Hindlimb muscle (tissue), 1 donor: ENCODE measurements around the gene TMEM233. TPM values are rescaled to one million over a fixed set of nuclear protein-coding genes. Genes with fewer than 3 reads are reported as not detected.

ENCODE experiments used
- DNase-seq: peaks from one replicate; pipeline ENCODE4 v3.0.0-alpha.2; 2013
- polyA plus RNA-seq: library from polyadenylated mRNA; unstranded; fragments of 120-200 nt; gene quantifications from one replicate; pipeline ENCODE4 v1.2.1, GENCODE V29; 2013; ENCODE audit not compliant: insufficient read length

Gene TMEM233
- polyA plus RNA-seq, 1 donor, result 4.9 TPM

DNA sequence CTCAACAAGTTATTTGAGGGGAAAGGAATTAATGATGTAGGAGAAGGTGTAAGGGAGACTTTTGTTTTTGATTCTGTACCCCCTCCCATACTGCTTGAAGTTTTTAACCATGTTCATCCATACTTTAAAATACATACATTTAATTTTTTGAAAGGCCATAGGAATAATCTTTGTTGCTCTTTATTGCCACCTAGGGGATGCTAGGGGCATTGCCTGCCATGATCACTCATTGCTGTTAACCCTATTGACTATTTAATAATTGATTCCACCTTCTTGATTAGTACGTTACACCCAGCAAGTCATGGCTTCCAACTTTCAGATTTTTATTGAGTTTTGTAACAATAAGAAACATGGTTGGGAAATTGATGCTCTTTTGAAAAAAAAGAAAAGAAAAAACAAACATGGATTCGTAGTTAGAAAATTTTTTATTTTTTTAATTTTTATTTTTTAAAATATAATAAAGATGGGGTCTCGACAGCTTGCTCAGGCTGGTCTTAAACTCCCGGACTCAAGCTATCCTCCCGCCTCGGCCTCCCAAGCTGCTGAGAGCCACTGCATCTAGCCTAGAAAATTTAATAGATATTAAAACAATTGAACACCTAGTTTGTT is 65.8 kb downstream of the TMEM233 start:
- DNase-seq, result no peak

DNA sequence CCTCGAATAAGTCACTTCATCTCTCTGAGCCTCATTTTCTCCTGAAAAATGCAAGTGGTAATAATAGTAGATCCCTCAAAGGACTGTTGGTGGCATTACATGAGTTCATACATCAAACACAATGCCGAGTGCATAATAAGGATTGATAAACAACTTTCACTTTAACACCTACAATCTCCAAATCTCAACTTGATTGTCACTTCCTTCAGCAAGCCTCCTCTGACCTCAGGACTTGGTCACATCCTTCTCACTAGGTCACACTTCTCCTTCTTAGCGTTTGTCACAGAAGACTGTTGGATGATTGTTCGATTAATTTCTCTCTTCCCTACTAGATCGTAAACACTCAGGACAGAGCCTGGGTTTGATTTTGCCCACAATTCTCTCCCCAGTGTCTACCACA is 66.5 kb downstream of the TMEM233 start:
- no peak for DNase-seq

DNA sequence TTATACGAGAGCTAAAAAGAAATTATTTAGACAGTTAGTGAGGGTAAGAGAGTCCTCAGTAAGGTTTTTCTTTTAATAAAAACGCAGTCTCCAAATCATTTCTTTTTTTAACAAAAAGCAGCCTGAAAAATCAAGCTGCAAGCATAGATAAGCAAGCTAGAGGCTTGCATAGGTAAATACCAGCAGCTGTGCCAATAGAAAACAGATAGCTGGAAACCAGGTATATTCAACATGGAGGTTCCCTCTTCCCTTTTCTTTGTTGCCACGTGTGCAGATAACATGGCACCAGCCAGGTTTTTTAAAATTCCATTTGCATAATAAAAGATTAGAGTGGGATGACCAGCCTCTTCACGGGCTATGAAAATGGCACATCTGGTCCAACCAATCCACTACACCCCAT is 68.3 kb downstream of the TMEM233 start:
- DNase-seq, result no peak

DNA sequence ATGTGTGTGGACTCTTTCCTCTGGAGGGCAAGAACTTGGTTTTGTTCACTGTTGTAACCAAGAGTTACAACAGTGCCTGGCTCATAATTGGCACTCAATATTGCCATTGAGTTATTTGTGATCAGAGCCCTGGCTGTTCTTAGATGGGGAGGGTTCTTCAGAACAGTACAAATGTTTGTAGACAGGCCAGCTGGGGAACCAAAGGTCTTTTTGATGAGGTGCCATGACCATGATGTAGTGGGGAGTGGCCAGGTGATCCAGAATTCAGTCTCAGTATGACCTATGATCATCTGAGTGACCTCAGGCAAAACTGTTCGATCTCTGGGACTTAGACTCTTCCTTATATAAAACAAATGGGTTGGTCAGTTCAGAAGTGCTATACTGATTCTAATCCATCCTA is 71.1 kb downstream of the TMEM233 start:
- no peak for DNase-seq

DNA sequence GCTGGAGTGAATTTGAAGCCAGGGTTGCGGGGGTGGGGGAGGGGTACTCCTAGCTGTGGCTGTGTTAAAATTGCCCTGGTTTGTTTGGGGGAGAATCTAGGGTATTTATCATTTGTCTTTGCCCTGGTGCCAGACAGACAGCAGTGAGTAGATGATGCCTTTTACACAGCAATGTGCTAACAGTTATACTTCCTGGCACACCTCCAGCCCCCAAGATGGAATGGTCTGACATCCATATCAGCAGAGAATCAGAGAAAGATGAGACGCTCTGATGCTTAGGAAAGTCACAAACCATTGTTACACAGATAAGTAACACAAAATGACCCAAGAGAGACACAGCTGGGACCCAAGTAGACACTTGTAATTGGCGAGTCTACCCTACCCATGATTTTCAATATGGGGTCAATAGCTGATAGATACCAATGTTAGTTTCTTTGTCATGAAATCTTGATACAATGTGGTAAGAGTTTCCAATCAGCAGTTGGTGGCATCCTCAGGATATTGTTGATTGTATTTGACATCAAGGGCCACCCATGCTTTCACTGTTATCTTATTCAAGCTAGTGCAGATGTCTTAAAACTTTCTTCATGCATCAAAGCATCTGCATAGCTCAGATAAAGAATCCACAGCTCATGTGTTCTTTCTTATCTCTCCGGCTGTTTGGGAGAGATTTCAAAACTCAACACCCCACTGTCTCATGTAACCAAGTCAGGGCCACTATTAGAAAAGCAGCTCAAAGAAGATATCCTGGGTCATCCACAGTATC is 71.8 kb downstream of the TMEM233 start:
- no peak for DNase-seq

DNA sequence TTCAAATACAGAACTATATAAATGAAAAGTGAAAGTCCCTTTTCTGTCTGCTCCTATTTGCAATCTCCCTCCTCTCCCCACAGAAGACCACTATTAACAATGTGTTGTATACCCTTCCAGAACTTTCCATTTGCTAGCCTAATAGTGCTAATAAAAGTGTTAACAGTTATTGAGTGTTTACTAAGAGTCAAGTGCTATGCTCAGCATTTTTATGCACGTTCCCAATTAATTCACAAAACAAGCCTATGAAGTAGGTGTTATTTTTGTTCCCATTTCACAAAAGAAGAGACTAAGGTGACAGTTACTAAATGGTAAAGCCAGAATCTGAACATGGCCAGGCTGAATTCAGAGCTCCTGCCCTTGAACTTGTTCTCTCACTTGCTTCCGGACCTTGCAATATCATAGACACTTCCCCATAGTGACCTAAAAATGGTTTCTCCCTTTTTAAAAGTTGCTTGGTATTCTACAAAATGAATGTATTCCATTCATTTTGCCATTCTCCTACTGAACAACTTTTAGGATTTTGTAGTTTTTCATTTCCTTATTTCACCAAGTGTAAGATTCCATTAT is 72.7 kb downstream of the TMEM233 start:
- DNase-seq, result no peak

DNA sequence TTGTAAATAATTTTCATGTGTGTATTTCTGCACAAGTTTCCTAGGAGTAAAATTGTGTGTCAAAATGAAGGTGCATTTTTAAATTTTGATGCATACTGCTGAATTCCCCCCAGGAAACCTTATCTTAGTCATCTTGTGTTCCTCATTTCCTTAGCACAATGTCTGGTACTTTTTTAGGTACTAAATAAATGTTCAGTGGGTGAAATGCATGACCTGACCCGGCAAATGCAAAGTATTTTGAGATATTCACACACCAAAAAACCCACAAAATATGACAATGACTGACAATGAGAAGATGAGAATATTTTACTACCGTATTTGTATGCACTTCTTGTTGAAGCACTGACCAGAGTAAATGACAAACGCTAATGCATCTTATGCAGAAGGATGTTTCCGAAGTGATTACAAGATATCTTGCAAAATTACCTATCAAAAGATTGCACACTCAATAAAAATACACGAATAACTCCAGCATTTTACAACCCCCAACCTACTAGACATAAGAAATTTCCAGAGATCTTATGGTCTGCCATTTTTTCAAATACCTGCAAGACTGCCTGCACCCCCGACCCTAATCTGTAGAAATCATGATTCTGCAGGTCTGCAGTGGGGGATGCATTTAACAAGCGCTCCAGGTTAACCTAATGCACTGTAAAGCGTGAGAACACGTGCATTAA is 73.5 kb downstream of the TMEM233 start:
- DNase-seq, result no peak

DNA sequence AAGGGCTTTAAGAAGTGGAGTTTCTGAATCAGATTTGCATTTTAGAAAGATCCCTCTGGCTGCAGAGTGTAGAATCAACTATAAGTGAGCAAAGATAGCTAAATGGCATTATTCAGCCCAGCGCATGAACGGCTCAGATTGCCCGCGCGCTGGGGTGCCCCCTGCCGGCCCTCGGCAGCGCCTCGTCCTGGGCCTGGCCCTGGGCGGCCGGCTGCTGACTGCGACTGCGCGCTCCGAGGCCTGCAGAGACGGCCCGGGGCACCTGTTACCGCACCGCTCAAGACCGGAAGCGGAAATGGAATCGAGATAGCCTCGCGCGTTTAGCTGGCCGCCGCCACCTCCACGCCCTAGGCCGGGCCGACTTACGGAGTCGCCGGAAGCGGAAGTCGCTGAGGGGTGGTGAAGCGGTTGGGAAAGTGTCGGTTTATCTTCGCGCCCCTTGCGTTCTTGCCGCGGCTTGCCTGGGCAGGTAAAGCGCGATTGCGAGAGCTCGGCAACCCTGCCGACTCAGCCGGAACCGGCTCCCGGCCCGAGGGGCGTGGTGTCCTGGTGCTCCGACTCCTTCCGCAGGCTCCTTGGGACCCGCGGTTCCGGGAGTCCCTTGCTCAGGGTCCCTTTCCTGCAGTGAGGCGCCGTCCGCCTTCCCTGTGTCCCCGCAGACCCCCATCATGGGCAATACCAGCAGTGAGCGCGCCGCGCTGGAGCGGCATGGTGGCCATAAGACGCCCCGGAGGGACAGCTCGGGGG is 74.2 kb downstream of the TMEM233 start, which contains the start of gene PRKAB1:
TSS of gene PRKAB1 (plus strand) at position 557 of the 747 bp plus-strand sequence. CDS start at position 669, 112 bp downstream.
- DNase-seq, result peak; percentile 95

DNA sequence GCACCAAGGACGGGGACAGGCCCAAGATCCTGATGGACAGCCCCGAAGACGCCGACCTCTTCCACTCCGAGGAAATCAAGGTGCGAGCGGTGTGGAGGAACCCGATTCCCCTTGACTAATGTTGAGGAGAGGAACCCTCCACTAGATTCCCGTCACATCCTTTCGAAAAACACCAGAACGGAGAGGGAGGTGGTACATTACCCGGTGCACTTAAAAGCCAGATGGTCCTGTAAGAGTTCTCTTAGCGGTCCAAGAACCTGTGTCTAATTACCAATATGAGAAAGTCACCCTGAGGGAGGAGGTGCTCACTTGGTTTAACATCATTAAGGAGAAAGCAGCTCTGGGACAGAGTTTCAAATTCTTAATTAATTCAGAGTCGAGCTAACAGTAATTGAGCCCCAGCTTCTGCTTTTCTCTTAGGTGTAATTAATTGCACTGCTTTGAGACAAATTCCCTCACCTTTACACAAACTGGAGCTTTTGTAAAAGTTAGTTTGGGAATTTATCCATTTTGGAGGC is 74.8 kb downstream of the TMEM233 start:
- no peak for DNase-seq

DNA sequence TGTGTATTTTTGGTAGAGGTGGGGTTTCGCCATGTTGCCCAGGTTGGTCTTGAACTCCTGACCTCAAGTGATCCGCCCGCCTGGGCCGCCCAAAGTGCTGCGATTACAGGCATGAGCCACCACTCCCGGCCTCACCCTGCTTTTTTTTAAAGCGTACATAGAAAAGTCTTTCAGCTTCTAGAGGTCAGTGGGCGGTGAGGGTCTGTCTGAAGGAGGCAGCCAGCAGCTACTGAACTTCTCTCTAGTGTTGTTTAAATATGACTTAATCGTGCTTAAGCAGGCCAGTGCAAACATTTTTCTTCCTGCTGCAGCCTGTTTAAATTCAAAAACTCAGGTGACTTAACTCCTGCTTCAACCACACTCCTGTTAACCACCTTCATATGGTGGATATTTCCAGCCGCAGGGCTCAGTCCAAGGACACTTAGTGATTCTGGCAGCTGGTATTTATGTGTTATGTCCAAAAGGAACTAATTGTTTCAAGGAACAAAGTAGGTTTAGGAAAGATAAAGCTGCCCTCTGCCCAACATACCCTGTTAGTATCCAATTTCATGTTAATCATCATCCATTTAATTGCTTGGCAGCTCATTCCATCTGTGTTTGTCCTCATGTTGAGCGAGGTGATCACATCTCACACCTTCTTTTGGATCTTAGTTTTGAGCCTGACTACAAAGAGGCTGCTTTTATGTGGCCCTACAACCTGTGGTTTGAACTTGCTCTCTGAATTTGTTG is 76.3 kb downstream of the TMEM233 start:
- DNase-seq, result no peak

DNA sequence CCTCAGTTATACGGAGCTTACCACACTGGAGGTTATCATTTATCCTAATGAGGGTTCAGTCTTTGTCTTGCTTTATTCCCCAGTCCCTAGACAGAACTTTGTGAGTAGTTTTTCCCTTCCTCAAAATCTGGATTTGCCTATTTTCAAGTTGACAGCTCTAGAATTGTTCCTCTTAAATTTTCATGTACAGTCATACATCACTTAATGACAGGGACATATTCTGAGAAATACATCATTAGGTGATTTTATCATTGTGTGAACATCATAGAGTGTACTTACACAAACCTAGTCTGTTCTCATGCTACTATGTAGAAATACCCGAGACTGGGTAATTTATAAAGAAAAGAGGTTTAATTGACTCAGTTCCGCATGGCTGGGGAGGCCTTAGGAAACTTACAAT is 77.5 kb downstream of the TMEM233 start:
- no peak for DNase-seq

DNA sequence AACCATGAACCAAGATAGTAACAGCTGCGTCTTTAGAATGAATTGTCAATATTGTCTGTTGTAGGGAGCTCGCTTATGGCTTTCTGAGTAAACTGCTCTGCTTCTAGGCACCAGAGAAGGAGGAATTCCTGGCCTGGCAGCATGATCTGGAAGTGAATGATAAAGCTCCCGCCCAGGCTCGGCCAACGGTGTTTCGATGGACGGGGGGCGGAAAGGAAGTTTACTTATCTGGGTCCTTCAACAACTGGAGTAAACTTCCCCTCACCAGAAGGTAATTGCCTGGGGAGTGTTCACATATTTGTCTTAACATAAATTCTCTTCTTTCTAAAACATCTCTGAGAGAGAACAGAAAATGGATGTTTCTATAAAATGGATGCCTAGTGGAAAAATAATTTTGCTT is 78.6 kb downstream of the TMEM233 start:
- DNase-seq, result no peak

DNA sequence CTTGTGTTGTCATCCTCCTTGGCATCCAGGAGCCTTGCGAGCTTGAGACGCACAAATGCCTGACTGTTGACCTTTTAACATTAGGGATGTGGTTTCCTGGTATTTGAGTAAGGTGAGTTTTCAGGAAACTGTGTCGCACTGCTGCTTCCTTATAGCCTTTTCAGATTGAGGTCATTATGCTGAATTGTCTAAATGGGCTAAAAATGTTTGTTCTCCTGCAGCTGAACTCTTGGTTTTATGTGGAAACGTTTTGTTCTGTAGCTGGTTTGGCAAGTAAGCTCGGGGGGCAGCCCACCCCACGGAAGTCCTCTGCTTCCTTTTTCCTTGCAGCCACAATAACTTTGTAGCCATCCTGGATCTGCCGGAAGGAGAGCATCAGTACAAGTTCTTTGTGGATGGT is 80.1 kb downstream of the TMEM233 start:
- no peak for DNase-seq

DNA sequence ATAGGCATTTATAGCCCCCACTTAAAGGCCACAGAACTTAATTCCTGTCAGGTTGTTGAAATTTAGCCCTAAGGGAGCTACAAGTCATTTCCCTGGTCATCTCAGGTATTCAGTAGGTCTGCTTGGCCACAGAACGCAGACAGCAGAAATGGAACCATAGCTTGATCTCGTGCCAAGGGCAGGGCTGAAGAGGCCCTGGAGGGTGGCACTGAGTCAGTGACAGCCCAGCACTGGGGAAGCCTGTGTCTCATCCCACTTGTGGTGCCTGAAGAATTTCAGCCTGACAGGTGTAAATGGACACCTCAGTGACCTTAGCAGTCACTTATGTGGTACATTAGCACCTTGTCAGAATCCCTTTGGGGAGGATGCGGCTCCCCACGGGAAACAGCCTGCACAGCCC is 81.0 kb downstream of the TMEM233 start:
- no peak for DNase-seq

DNA sequence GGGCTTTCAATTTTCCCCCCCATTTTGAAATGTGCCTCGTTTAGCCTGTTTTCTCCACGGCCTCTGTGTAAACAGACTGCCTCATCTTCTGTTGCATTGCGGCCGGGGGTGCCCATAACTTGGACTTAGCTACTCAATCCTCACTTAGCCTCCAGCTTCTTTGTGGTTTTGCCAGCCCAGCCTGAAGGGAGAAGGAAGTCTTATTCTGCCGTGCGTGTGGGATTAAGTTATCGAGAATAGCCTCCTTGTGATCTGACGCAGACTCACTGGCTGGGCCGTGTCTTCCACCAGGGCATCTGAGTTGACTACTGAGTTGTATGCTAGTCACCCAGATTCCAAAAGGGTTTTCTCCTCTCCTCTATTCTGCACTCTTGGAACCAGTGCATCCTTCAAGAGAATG is 82.4 kb downstream of the TMEM233 start:
- no peak for DNase-seq

DNA sequence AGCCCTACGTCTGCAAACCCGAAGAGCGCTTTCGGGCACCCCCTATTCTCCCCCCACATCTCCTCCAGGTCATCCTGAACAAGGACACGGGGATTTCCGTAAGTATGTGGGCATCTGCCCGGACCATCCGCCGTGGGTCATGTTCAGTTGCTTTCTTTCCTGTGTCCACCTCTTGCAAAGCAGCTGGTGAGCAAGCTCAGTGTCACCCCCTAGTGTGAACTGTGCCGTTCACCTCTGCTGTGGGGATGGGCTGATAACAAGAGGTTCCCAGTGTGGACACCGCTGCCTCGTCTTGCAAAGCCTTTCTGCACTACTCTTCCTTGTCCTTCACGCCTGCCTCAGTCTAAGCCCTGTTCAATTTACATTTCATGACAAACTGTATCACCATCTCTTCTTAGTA is 83.0 kb downstream of the TMEM233 start:
- no peak for DNase-seq

DNA sequence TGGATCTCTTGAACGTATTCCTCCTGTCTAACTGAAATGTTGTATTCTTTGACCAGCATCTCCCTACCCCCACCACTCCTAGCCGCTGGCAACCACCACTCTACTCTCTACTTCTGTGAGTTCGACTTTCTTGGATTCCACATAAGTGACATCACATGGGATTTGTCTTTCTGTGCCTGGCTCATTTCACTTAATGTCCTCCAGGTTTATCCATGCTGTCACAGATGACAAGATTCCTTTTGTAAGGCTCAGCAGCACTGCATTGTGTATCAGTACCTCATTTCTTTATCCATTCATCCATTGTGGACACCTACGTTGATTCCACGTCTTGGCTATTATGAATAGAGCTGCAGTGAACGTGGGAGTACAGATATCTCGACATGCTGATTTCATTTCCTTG is 84.9 kb downstream of the TMEM233 start:
- no peak for DNase-seq

DNA sequence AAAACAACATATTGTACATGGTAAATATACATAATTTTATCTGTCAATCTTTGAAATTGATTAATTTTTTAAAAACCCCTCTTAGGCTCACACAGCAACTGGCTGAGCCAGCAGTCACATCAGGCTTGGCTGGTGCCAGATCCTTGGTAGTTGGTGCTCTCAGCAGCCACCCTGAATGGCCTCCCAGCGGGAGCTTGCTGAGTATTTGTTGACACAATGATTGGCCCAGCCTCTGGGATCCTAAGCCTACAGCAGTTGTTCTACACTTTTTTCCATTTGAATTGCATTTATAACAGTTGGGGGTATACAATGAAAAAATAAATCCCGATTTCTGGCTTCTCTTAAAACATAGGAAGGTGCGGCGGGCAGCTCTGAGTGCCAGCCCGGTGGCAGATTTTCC is 85.5 kb downstream of the TMEM233 start:
- no peak for DNase-seq

DNA sequence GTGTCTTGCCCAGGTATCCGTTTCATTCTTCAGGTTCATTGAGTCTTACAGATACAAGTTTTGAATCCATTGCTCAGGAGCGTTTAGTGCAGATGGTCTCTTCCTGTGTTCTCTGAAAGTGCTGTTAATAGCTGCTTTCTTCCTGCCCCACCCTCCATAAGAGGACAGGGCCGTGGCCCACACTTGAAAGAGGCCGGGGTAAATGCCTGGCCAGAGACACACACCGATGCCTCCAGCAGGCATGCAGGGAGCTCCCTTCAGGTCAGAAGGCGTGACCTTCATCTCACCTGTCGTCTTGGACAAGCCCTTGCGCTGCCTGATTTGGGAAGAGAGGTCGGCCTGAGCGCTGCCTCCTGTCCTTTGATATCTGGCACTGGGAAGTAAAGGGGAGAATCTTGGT is 85.9 kb downstream of the TMEM233 start:
- no peak for DNase-seq

DNA sequence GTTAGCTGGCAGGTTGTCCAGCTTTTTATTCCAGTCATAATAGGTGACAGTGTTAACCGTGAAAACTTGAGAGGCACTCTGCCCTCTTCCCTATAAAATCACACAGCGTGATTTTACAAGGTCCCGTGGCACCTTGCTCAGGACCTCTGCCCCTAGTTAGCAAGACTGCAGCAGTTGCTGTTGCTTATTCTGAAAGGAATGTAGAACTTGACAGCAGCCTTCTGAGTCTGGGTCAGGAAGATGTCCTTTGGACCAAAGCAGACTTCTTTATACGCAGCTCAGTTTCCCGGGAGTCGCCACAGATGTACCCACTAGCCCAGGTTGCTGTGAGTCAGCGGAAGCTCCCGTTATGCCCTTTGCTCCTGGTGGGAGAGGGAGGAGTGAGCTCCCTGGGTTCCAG is 87.5 kb downstream of the TMEM233 start:
- DNase-seq, result no peak

DNA sequence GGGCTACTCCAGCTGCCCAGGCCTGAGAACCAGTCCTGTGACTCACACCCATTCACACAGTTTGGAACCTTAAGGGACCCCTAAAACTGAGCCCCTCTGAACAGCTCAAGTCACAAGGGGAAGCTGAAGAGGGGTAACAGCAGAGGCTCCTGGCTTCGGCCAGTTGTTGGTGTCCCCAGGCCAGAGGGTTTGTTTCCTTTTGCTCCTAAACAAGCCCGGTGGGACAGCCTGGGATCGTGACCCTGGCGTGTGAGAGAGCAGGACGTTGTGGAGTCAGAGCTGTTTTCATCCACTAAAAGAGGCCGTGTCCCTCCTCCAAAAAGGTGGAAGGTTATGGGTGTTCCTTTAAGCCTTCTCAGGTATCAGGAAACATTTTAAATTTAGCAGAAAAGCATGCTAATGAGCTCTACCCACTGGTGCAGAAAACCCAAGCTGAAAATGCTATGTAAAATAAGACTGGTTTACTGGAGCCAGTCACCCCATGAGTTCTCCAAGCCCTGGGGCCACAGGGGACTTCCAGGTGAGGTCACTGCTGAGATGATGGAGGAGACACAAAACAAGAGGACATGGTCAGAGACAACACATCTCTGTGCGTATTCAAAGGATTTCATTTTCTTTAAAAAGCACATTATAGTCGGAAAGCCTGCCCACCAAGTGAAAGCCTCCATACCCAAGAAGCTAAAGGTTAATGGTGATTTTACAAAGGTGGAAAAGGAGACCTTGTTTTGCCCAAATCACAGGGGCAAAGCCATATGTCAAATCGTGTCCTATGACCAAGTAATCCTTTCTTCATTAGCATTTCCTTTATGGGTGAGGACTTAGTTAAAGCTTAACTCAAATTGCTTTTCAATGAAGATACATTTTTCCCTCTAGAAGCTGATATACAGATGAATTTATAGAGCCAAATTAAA is 88.4 kb downstream of the TMEM233 start:
- DNase-seq, result no peak
